IMR-90 (cell line): Measurements from ENCODE around the gene ANKRD7. TPM values are rescaled to one million over a fixed set of nuclear protein-coding genes. Genes with fewer than 3 reads are reported as not detected.

Source experiments
- ATAC-seq: fragments of 200-7000 bp; cut with Tn5 transposase; 2 replicates; pipeline ENCODE4 v1.9.1; 2020; ENCODE audit warnings: low read depth, mild to moderate bottlenecking, moderate library complexity
- BruUV-seq: library from RNA; stranded (reverse); fragments of 400-500 nt; replicated peaks from 2 replicates; lab custom pipeline; 2021; lab: Mats Ljungman, UMichigan
- CTCF ChIA-PET: fragments of 300-600 bp; formaldehyde crosslinking; extraction: SDS; loops from one replicate; lab custom pipeline; 2021; ENCODE audit warnings: antibody characterized with exemption; lab: Yijun Ruan, JAX
- POLR2A ChIA-PET: fragments of 300-600 bp; sonication (Branson Sonifier 250); formaldehyde crosslinking; loops from one replicate; lab custom pipeline; 2022; ENCODE audit warnings: antibody characterized with exemption; ENCODE audit not compliant: unreplicated experiment; lab: Charles Lee
- DNase-seq: peaks from one replicate; pipeline ENCODE4 v3.0.0; 2013
- H2AFZ ChIP-seq: replicated peaks from 2 replicates; pipeline ENCODE3; 2013; ENCODE audit warnings: low read length, mild to moderate bottlenecking; ENCODE audit not compliant: poor library complexity
- H2AK5ac ChIP-seq: 2 replicates; pipeline ENCODE4 v1.6.1; 2013; ENCODE audit warnings: low read depth, low read length, inconsistent platforms
- H2AK9ac ChIP-seq: replicated peaks from 2 replicates; pipeline ENCODE3; 2013; ENCODE audit warnings: mild to moderate bottlenecking, low read depth, low read length, moderate library complexity; ENCODE audit not compliant: poor library complexity
- H2BK120ac ChIP-seq: 2 replicates; pipeline ENCODE4 v1.6.1; 2013; ENCODE audit warnings: low read depth, low read length, inconsistent platforms
- H2BK15ac ChIP-seq: 3 replicates; pipeline ENCODE4 v1.6.1; 2013; ENCODE audit warnings: low read depth, low read length, inconsistent platforms
- H2BK20ac ChIP-seq: 2 replicates; pipeline ENCODE4 v1.6.1; 2013; ENCODE audit warnings: low read depth, mild to moderate bottlenecking, inconsistent platforms, low read length, moderate library complexity
- H2BK5ac ChIP-seq: 2 replicates; pipeline ENCODE4 v1.6.1; 2013; ENCODE audit warnings: mild to moderate bottlenecking, low read depth, low read length, inconsistent platforms; ENCODE audit not compliant: poor library complexity, severe bottlenecking
- H3K14ac ChIP-seq: replicated peaks from 2 replicates; pipeline ENCODE4 v1.6.1; 2013; ENCODE audit warnings: low read depth, low read length, inconsistent platforms
- H3K18ac ChIP-seq: 2 replicates; pipeline ENCODE4 v1.6.1; 2013; ENCODE audit warnings: low read depth, low read length, control low read depth
- H3K23ac ChIP-seq: 2 replicates; pipeline ENCODE4 v1.6.1; 2013; ENCODE audit warnings: low read depth, low read length, inconsistent platforms
- H3K27ac ChIP-seq: 2 replicates; pipeline ENCODE4 v1.5.1; 2013; ENCODE audit warnings: mild to moderate bottlenecking, control low read depth, low read length; ENCODE audit not compliant: insufficient read depth
- H3K27me3 ChIP-seq: 2 replicates; pipeline ENCODE4 v1.6.1; 2013; ENCODE audit warnings: low read length; ENCODE audit not compliant: control insufficient read depth, insufficient read depth
- H3K36me3 ChIP-seq: 2 replicates; pipeline ENCODE4 v1.6.1; 2013; ENCODE audit warnings: low read length, mixed read lengths; ENCODE audit not compliant: control insufficient read depth, insufficient read depth
- H3K4ac ChIP-seq: 2 replicates; pipeline ENCODE4 v1.6.1; 2013; ENCODE audit warnings: low read depth, low read length, inconsistent platforms
- H3K4me1 ChIP-seq: 2 replicates; pipeline ENCODE4 v1.6.1; 2013; ENCODE audit warnings: low read length, mixed read lengths; ENCODE audit not compliant: control insufficient read depth, insufficient read depth
- H3K4me2 ChIP-seq: 2 replicates; pipeline ENCODE4 v1.6.1; 2013; ENCODE audit warnings: low read depth, mild to moderate bottlenecking, control low read depth, low read length, moderate library complexity
- H3K4me3 ChIP-seq: 2 replicates; pipeline ENCODE4 v1.5.1; 2013; ENCODE audit warnings: low read depth, mild to moderate bottlenecking, control low read depth, low read length, moderate library complexity; ENCODE audit not compliant: insufficient read depth
- H3K56ac ChIP-seq: 2 replicates; pipeline ENCODE4 v1.6.1; 2013; ENCODE audit warnings: low read length, inconsistent platforms; ENCODE audit not compliant: insufficient read depth; ENCODE audit errors: extremely low read depth
- H3K79me1 ChIP-seq, 2 experiments: 2 replicates each; pipeline ENCODE4 v1.6.1; 2013; ENCODE audit warnings: low read length in 2 of 2, inconsistent platforms in 1 of 2, low read depth in 1 of 2
- H3K9ac ChIP-seq: 2 replicates; pipeline ENCODE4 v1.6.1; 2013; ENCODE audit warnings: low read depth, low read length, control low read depth
- H3K9me1 ChIP-seq: 2 replicates; pipeline ENCODE4 v1.6.1; 2013; ENCODE audit warnings: low read length, inconsistent platforms; ENCODE audit not compliant: insufficient read depth
- H3K9me3 ChIP-seq: 2 replicates; pipeline ENCODE4 v1.6.1; 2013; ENCODE audit warnings: low read length; ENCODE audit not compliant: control insufficient read depth, insufficient read depth
- H4K20me1 ChIP-seq: 2 replicates; pipeline ENCODE4 v1.6.1; 2013; ENCODE audit warnings: low read length, inconsistent platforms; ENCODE audit not compliant: insufficient read depth
- H4K5ac ChIP-seq: 2 replicates; pipeline ENCODE4 v1.6.1; 2013; ENCODE audit warnings: mild to moderate bottlenecking, low read depth, low read length, control low read depth
- H4K8ac ChIP-seq, 2 experiments: 2 replicates each; pipeline ENCODE4 v1.6.1; 2013; ENCODE audit warnings: low read depth in 2 of 2, low read length in 2 of 2, control low read depth in 1 of 2, inconsistent platforms in 1 of 2
- H4K91ac ChIP-seq: 2 replicates; pipeline ENCODE4 v1.6.1; 2013; ENCODE audit warnings: low read depth, low read length, inconsistent platforms; ENCODE audit not compliant: insufficient read depth
- CTCF ChIP-seq: conservative IDR thresholded peaks from 2 replicates; pipeline ENCODE4 v1.5.1; 2012; ENCODE audit warnings: mild to moderate bottlenecking, low read depth, low read length, improper control_type of control experiment
- FOS ChIP-seq: fragments of 150-350 bp; IDR thresholded peaks from 2 replicates; pipeline ENCODE4 v1.6.1; 2016; ENCODE audit warnings: low read depth, low read length
- RAD21 ChIP-seq: IDR thresholded peaks from 2 replicates; pipeline ENCODE4 v1.6.1; 2012; ENCODE audit warnings: low read length, improper control_type of control experiment
- RCOR1 ChIP-seq: IDR thresholded peaks from 2 replicates; pipeline ENCODE4 v1.6.1; 2012; ENCODE audit warnings: mild to moderate bottlenecking, low read length, improper control_type of control experiment; ENCODE audit not compliant: insufficient replicate concordance
- SMC3 ChIP-seq: fragments of 150-350 bp; IDR thresholded peaks from 2 replicates; pipeline ENCODE4 v1.6.1; 2016; ENCODE audit warnings: low read depth, mild to moderate bottlenecking, antibody characterized with exemption, low read length, moderate library complexity
- WGBS, 2 experiments: methylation state at CpG; one replicate each; pipeline versions ENCODE4 v1.1.5 to v1.1.7; 2013; ENCODE audit warnings: missing lambda C conversion rate in 2 of 2; ENCODE audit not compliant: insufficient read length in 1 of 2; ENCODE audit errors: extremely low coverage in 2 of 2; 5-methylcytosine and 5-hydroxymethylcytosine counted together
- dilution Hi-C: fragments of 300-500 bp; cut with HindIII; formaldehyde crosslinking; loops from one replicate; pipeline ENCODE4 v1.14.3; 2018; ENCODE audit warnings: low sequenced_read_pairs; ENCODE audit not compliant: unreplicated experiment
- in situ Hi-C: fragments of 300-500 bp; cut with MboI; formaldehyde crosslinking; loops from 3 replicates; pipeline ENCODE4 v1.14.3; 2019; ENCODE audit warnings: low sequenced_read_pairs, inconsistent platforms, mixed read lengths
- intact Hi-C: fragments of 100-400 bp; cut with micrococcal nuclease; formaldehyde crosslinking; loops from 2 replicates; pipeline ENCODE4 v1.10.0; 2022
- polyA plus RNA-seq, 3 experiments: library from polyadenylated mRNA; depleted of rRNA; stranded (reverse); fragments of >200 nt; gene quantifications; 2 replicates each; pipeline ENCODE4 v1.2.3, GENCODE V29; 2012; ENCODE audit warnings: low replicate concordance in 1 of 3
- total RNA-seq: library from RNA; depleted of rRNA; stranded (reverse); fragments of >200 nt; gene quantifications from 2 replicates; pipeline ENCODE4 v1.2.3, GENCODE V29; 2012

Gene ANKRD7
- total and polyA plus RNA-seq, 2 of the 4 experiments (the other 2 are of a cell fraction) = 0.17 to 0.18 TPM

- no peak for TF ChIP-seq SMC3
- no peak for TF ChIP-seq FOS
- no peak for TF ChIP-seq RCOR1
- no peak for TF ChIP-seq CTCF
- TF ChIP-seq RAD21 = no peak
- Histone ChIP-seq H2AK9ac (no peak overlapping the region), H2BK15ac (no peak overlapping the region), H2AFZ (no peak overlapping the region), H3K9ac (no peak overlapping the region), H3K79me1 (no peaks in the 10 kb centered on the region), H3K4me2 (no peak overlapping the region), H3K9me1 (peaks cover 3% of the 10 kb centered on the region; the same call in 1 of the 2 replicates), H3K4me1 (no peaks in the 10 kb centered on the region), H2BK20ac (no peak overlapping the region), H3K18ac (no peak overlapping the region), H3K9me3 (no peaks in the 10 kb centered on the region), H3K27me3 (no peaks in the 10 kb centered on the region; the same call in 1 of the 2 replicates), H3K4me3 (no peak overlapping the region), H3K36me3 (no peaks in the 10 kb centered on the region), H3K27ac (no peak overlapping the region), H2BK5ac (no peak overlapping the region), H3K23ac (no peak overlapping the region), H2BK120ac (no peak overlapping the region), H4K20me1 (no peaks in the 10 kb centered on the region), H4K8ac (no peak overlapping the region), H3K56ac (no peak overlapping the region), H3K4ac (no peak overlapping the region), H4K91ac (no peak overlapping the region), H2AK5ac (no peak overlapping the region), H4K5ac (no peak overlapping the region), H3K14ac (no peak overlapping the region)
- ATAC-seq = no peak
- POLR2A ChIA-PET = no interaction called here
- dilution Hi-C loops (no loop called here), intact Hi-C loops (no loop called here), in situ Hi-C loops (no loop called here)
- WGBS, 2 experiments = no CpG with 5 or more reads among the region's 1 CpG
- no TSS peak for BruUV-seq
- CTCF ChIA-PET = interaction anchor here (0.7 kb wide), 1 partner anchor 20 kb away, joined by 3 read pairs; no protein-coding TSS in a partner anchor
- DNase-seq = no peak
Measured at GRCh38 chr7:118217210-118217619, 7.3 kb upstream of the ANKRD7 start.
